ENCODE results near the gene NRN1L.
"Not testable (repeated sequence)": the region's sequence is repeated elsewhere in the genome, so short reads cannot be mapped to it uniquely, and the experiment has no call there.

NRN1L gene

DNA sequence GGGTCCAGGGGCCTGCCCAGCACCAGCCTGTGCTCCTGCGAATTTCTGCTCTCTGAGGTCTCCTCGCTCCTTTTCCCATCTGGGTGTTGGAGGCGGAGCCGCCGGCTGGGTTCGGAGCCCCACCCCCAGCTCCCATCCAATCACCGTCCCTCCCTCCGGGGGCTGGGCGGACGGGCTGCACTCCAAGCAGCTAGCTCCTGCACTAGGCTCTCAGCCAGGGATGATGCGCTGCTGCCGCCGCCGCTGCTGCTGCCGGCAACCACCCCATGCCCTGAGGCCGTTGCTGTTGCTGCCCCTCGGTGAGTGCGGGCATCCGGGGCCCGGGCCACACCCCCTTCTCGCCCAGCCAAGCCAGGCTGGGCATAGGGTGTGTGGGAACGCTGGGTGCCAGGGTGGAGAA is at the start of gene NRN1L:
TSS of gene NRN1L (plus strand) at position 202 of the 400 bp plus-strand sequence. CDS start at position 221, 19 bp downstream.
- peak; percentile 97 for DNase-seq (ENCODE audit: low read depth, low spot score)

DNA sequence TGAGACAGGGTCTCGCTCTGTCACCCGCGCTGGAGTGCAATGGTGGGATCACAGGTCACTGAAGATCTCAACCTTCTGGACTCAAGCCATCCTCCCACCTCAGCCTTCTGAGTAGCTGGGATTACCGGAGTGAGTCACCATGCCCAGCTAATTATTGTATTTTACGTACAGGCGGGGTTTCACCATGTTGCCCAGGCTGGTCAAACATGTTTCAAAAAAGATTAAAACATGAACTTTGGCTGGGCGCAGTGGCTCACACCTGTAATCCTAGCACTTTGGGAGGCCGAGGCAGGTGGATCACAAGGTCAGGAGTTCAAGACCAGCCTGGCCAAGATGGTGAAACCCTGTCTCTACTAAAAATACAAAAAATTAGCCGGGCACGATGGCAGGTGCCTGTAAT is 47.5 kb upstream of the NRN1L start:
- not testable (repeated sequence) for DNase-seq (ENCODE audit: low read depth, low spot score)

DNA sequence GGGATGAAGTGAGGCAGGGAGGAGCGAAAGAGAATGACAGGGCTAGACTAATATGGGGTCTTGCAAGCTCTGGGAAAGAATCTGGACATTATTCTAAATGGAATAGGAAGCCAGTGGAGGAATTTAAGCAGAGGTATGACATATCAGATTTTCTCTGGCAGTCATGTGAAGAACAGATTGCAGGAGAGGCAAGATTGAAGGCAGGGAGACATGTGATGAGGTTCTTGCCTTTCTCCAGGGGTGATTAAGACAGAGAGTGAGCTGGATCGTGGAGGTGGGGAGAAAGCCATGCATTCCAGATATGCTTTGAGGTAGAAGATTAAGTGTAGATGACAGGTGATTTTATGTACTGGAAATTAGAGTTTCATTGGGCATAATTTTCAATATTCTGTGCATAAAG is 46.9 kb upstream of the NRN1L start:
- no peak for DNase-seq (ENCODE audit: low read depth, low spot score)

DNA sequence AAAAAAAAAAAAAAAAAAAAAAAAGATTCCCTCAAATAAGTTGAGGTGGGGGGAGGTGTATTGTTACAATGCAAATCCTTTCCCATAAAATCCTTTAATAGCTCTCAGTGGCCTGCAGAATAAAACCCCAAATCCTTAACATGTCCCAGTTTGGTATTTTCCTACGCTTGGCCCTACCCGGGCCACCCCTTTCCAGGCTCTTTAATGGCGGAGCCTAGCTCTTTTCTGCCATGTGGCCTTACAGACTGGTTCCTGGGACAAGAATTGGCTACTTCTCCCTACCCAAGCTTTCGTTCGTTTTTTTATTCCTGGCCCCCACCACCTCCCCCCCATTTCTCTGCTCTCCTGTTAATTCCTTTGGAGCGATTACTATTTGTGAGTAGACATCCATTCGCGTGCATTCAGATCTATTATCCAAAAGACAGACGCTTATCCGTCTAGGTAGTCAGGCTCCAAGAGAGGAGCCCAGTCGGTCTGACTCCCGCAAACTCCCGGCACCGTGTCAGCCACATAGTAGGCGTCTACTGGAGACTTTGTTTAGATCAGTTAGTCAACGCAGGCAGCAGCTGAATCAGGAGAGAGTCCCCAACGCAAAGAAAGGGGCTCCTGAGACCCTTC is 43.4 kb upstream of the NRN1L start:
- no peak for DNase-seq (ENCODE audit: low read depth, low spot score)

DNA sequence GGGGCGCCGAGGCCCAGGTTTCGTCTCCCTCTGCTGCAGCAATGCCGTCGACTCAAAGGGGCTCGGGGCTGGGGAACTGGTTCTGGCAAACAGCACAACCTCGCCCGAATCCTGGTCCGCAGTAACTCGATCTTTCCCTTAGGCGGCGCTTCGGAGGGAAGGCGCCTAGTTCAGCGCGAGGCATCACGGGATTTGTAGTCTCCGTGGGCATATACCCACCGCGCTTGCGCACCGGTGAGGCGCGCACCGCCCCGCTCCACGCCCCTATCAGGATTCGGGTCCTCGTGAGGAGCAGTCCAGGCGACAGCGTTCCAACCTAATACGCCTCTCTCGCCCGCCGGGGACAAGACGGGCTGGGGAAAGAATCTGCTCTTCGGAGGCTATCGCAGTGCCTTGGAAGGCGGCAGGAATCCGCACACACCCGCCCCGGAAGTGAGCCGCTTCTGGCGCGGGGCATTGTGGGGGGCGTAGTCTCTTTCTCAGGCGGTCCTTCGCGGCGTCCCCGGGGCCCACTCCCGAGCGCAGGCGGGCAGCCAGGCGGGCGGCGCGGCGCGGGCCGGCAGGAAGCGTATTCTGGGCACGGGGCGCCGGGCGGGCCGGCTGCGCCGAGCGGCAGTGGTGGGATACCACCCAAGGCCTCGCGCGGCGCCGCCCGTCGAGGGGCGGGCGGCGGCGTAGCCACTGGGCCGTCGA is 42.7 kb upstream of the NRN1L start, which contains the start of gene THAP11:
TSS of gene THAP11 (plus strand) at position 505 of the 693 bp plus-strand sequence. CDS start 235 bp downstream, outside the sequence.
- peak; percentile 99 for DNase-seq (ENCODE audit: low read depth, low spot score)

DNA sequence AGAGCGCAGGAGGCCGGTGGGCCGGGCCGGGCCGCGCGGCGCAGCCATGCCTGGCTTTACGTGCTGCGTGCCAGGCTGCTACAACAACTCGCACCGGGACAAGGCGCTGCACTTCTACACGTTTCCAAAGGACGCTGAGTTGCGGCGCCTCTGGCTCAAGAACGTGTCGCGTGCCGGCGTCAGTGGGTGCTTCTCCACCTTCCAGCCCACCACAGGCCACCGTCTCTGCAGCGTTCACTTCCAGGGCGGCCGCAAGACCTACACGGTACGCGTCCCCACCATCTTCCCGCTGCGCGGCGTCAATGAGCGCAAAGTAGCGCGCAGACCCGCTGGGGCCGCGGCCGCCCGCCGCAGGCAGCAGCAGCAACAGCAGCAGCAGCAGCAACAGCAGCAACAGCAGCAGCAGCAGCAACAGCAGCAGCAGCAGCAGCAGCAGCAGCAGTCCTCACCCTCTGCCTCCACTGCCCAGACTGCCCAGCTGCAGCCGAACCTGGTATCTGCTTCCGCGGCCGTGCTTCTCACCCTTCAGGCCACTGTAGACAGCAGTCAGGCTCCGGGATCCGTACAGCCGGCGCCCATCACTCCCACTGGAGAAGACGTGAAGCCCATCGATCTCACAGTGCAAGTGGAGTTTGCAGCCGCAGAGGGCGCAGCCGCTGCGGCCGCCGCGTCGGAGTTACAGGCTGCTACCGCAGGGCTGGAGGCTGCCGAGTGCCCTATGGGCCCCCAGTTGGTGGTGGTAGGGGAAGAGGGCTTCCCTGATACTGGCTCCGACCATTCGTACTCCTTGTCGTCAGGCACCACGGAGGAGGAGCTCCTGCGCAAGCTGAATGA is 42.0 kb upstream of the NRN1L start:
- DNase-seq (ENCODE audit: low read depth, low spot score) = peak; percentile 79

DNA sequence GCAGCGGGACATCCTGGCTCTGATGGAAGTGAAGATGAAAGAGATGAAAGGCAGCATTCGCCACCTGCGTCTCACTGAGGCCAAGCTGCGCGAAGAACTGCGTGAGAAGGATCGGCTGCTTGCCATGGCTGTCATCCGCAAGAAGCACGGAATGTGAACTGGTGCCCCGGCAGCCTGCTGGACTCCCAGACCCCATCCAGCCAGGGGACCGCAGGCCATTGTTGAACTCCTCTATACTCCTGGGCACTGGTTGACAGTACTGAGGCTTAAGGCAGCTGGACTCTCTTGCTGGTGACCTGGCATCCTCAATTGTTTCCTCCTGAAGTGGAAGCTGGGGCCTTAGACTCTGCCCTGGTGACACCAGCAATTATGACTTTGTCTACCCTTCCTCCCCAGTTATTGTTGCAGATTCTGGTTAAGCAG is 41.3 kb upstream of the NRN1L start:
- DNase-seq (ENCODE audit: low read depth, low spot score) = no peak

DNA sequence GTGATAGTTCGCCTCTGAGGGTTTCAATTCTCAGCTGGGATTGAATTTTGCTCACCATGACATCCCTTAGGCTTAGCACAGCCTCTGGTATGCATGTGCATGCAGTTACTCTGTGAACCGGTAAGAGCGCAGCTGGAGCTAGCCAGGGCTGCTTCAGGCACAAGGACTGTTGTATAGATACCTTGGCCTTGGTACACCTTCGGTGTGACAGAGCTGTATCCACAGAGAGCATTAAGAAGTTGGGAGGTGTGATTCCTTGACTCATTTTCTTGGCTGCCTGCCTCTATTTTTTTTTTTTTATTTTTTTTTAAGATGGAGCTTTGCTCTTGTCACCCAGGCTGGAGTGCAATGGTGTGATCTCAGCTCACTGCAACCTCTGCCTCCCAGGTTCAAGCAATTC is 40.2 kb upstream of the NRN1L start:
- DNase-seq (ENCODE audit: low read depth, low spot score) = peak; percentile 54

DNA sequence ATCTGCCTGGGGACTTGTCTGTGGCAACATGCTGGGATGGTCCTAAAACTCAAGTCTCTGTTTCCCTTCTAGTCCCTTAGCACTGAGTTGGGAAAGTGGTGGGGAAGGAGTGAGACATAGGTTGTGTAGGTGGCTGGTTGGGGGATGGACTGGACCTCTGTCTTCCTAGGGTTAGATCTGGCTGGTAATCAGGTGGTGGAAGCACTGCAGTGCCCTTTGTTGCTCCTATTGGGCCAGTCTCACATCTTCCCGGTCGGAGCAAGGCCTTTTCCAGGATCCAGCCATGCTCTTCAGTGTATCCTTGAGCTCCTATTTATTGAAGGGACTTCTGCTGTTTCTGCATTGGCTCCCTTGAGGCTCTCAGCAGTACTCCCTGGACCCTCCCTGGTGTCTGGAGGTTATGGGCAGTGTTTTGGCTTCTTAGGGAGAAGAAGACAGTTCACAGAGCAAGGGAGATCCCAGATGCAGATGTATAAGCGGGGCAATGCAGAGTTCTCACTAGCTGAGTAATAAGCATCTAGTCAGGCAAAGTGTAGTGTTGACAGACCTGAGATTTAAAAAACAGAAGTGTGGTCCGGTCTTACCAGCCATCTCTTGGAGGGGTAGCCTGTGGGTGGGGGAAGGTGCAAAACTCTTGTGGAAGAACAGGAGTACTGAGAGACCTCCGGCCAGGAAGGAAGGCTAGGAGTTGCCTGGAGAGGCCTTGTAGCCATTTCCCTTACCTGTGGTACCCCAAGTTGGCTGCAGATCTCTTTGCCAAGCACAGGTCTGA is 39.2 kb upstream of the NRN1L start:
- no peak for DNase-seq (ENCODE audit: low read depth, low spot score)

DNA sequence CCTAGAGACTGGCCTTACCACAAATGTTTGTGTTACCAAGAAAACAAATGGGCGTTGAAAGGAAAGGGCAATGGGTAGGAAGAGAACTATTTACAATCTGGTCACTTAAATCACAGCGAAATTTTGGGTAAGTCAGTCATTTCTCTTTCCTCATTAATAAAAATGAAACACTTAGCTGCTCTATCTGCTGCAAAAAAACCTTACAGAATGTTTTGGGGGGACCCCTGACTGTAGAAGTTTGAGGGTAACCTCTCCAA is 38.7 kb upstream of the NRN1L start:
- no peak for DNase-seq (ENCODE audit: low read depth, low spot score)

DNA sequence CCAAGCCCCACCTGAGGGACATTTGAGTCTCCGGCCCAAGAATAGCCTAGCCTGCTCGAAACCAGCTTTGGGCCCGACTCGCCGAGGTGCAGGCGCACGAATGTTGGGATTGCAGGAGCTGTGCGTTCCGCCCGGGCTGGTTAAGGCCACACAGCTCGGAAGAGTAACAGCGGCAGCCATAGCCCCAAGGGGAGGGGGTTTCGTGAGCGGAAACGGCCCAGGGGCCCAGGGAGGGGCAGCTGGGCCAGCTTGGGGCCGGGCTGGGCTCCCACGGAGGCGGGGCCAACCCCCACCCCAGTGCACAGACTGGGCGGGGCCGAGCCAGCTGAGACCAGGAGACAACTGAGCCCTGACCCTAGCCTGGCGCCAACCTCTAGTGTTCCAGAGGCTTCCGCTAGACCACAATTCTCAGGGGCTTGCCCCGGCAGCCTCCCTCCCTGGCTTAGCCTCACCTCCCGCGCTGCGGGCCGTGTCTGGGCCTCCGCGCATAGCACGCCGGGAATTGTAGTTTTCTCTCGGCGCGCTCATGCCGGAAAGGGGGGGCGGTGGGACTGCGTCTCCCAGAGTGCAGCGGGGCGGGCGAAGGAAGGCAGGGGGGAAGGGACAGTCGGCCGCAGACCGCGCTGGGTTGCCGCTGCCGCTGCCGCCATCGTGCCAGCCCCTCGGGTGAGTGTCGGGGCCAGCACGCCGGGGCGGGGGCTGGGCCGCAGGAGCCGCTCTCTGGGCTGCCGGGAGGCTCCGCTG is 38.2 kb upstream of the NRN1L start, which contains the start of gene NUTF2:
TSS of gene NUTF2 (plus strand) at position 614 of the 744 bp plus-strand sequence. CDS start 18,198 bp downstream, outside the sequence.
- peak; percentile 99 for DNase-seq (ENCODE audit: low read depth, low spot score)

DNA sequence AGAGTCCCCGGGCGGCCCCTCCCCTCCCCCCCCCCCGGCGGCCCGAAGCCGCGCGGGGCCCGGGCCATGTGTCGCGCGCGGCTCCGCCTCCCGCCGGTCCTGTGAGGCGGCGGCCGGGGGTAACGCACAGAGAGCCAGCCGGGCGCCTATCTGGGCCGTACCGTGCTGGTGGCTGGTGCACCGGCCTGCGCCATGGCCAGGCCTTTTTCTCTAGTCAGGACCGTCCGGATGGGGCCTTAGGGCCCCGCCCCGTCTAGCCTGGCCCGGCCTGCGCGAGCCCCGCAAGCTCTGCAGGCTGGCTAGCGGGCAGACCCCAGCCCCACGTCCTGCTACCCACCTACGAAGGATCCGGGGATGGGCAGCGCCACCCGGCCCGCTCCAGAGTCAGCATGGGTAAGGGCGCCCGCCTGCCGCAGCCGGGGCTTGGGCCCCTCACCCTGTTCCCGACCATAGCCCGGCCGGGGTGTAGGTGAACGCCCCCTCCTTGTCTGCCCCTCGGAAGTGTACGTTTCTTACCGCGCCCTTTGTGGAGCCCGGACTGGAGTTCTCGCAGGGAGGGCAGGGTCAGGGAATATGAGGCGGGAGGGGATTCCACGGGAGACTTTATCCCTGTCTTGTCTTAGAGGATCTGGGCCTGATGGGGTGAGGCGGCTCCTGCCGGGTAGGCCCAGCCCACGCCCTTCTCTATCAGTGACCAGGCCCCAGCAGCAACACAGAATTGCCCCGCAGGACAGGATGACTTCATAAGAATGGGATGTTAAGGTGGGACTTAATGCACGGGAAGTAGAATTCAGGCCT is 37.4 kb upstream of the NRN1L start, which contains the start of gene CENPT:
TSS of gene CENPT (minus strand) at position 630 of the 798 bp plus-strand sequence. CDS start 13,834 bp downstream, outside the sequence.
- DNase-seq (ENCODE audit: low read depth, low spot score) = peak; percentile 89

DNA sequence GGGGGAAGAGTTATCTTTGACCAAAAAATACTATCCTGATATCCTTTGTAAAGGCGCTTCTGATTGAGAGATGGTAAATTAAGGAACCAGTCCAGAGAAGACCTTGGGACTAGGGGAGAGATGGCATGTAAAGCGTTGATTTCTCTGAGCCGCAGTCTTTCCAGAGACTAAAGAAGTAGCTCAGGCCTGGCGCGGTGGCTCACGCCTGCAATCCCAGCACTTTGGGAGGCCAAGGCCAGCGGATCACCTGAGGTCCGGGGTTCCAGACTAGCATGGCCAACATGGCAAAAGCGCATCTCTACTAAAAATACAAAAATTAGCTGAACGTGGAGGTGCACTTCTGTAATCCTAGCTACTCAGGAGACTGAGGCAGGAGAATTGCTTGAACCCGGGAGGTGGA is 36.6 kb upstream of the NRN1L start:
- no peak for DNase-seq (ENCODE audit: low read depth, low spot score)

DNA sequence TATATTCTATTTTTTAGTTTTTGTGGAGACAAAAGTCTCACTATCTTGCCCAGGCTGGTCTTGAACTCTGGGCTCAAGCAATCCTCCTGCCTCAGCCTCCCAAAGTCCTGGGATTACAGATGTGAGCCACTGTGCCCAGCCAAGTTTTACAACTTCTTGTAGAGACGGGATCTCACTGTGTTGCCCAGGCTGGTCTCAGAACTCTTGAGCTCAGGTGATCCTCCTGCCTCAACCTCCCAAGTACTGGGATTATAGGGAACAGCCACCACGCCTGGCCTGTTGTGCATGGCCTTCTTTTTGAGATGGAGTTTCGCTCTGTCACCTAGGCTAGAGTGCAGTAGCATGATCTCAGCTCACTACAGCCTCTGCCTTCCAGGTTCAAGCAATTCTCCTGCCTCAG is 31.0 kb upstream of the NRN1L start:
- no peak for DNase-seq (ENCODE audit: low read depth, low spot score)

DNA sequence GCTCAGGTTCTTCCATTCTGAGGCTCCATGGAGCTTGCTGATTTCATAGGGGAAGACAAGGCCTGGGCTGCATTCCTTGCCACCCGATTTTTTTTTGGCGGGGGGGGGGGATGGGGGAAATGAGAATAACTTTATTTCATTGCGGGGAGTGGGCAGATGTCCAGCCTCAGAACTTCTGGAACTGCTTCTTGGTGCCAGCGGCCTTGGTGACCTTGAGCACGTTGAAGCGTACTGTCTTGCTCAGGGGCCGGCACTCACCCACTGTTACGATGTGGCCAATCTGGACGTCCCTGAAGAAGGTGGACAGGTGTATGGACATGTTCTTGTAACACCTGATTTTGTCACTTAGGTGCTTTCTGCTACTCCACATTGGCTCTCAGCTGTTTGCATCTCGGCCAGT is 28.9 kb upstream of the NRN1L start:
- DNase-seq (ENCODE audit: low read depth, low spot score) = no peak

DNA sequence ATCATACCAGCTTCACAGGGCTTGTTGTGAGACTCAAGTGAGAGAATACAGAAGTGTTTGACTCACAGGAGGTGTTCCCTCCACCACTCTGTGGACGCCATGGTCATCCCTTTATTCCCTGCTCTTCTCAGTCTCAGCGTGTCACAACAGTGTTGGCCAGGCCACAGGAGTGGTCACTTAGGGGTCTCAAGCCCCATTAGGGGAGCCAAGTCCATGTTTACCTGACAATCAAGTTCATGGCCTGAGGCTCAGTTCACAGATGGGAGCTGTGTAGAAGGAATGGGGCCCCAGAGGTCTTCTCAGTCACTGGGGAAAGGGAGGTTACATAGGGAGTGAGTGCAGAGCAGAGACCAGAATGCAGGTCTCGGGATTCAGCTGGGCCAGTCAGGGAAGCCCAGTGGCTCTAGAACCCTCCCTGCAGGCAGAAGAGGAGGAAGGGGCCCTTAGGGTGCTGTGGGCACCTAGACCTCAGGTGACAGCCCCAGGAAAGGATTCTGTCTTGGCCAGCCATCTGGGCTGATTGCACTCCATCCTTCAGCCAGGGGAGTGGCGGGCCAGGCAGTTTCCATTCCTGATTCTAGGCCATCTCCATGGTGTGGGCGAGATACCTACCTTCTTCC is 27.6 kb upstream of the NRN1L start:
- no peak for DNase-seq (ENCODE audit: low read depth, low spot score)

DNA sequence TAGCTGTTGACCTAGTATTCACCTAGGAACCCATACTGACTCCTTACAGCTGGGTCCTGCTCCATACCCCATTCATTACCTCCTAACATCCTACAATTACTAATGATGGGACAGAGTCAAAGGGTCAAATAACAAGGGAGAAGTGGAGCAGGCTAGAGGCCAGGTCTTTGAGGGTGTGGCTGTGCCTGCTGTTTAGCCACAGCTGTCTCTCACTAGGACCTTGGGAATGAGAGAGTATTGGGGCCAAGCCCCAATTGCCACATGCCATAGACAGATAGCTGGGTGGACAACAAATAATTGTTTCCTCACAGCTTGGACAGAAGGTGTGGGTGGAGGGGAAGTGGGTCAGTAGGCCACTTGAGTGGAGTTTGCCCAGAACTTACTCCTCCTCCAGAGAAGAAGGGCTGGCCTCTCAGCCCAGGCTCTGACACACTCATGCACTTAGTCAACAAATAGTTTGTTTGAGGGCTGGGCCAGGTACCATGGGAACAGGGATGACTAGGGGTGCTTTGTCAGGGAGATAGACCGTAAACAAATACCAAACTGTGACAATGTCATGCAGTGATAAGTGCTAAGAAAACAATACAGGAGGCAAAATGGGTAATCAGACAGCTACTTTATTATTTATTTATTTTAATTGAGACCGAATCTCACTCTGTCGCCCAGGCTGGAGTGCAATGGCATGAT is 27.0 kb upstream of the NRN1L start:
- DNase-seq (ENCODE audit: low read depth, low spot score) = peak; percentile 71

DNA sequence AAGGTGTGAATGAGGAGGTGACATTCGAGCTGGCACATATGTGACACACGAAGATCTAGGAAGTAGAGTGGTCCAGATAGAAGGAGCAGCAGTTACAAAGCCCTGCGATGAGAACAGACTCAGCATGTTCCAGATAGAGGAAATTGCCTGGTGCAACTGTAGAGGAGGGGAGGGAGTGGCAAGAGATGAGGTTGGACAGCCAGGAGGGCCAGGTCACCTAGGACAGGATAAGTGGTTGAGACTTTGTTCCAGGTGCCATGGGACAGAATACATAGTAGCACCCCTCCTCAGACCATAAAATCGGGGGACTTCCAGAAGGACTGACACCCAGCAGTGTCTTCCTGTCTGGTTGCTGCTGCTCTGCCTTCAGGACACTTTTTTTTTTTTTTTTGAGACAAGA is 26.2 kb upstream of the NRN1L start:
- no peak for DNase-seq (ENCODE audit: low read depth, low spot score)

All from ELF-1 (cell line).